Right atrium auricular region (tissue), 2 donors: ENCODE data around the gene MGLL. TPM values are rescaled to one million over a fixed set of nuclear protein-coding genes. Genes with fewer than 3 reads are reported as not detected.

Experiments
- DNase-seq: peaks from one replicate; pipeline ENCODE4 v3.0.0-alpha.2; 2019; ENCODE audit warnings: low spot score
- H3K27ac ChIP-seq, 2 donors: fragments of 200-600 bp; sonication (generic); 1 replicate in 1 of 2; 2 replicates in 1 of 2; pipeline ENCODE4 v1.5.1; 2016 to 2019
- H3K27me3 ChIP-seq, 2 donors: fragments of 200-600 bp; sonication (generic); one replicate each; pipeline versions ENCODE4 v1.5.1 to v1.6.0; 2017 to 2019
- H3K36me3 ChIP-seq: fragments of 200-600 bp; sonication (generic); one replicate; pipeline ENCODE4 v1.5.1; 2016
- H3K4me1 ChIP-seq, 2 donors: fragments of 200-600 bp; sonication (generic); one replicate each; pipeline versions ENCODE4 v1.5.1 to v1.6.0; 2017 to 2019
- H3K4me3 ChIP-seq, 2 donors: fragments of 200-600 bp; sonication (generic); 1 replicate in 1 of 2; 2 replicates in 1 of 2; pipeline ENCODE4 v1.5.1; 2017 to 2019; ENCODE audit warnings: mild to moderate bottlenecking in 1 of 2, moderate library complexity in 1 of 2
- H3K9me3 ChIP-seq, 2 donors: fragments of 200-600 bp; sonication (generic); one replicate each; pipeline ENCODE4 v1.5.1; 2019
- total RNA-seq, 2 donors: library from RNA; depleted of rRNA; stranded (reverse); fragments of >200 nt; gene quantifications; one replicate each; pipeline ENCODE4 v1.1.0, GENCODE V29; 2016
- TF ChIP-seq, protein P1 (sequence below), 2 donors: fragments of 200-600 bp; sonication (generic); IDR thresholded peaks; one replicate each; pipeline ENCODE4 v1.5.1; 2019; ENCODE audit warnings: antibody characterized with exemption in 2 of 2

MGLL gene
- total RNA-seq, 2 donors from 2014 or later = 36.3 to 46.4 TPM

DNA sequence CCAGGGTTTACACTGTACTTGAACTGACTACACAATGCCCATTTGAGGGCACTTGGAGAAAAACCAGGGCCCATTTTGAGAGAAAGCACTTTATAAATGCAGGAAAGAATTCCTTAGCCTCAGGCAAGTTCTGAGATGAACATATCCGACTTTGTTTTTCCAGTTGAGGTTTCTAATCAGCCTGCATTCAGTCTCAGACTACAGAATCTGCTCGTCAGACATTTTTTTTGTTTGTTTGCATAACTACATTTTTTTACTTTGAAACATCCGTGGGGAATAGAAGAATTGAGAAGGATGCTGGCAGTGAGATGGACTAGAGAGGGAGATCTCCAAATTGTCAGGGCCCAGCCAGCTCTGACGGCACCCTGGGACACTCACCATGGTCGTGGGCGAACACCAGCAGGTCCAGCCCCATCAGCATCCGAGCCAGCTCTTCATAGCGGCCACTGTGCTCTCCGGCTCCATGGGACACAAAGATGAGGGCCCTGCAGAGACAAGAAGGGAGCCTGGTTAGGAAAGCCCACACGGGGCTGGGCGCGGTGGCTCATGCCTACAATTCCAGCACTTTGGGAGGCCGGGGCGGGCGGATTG, 40.8 kb downstream of the MGLL start:
- Histone ChIP-seq H3K4me3 (no peak overlapping the region), H3K27me3 (no peaks in the 10 kb centered on the region), H3K9me3 (no peaks in the 10 kb centered on the region), H3K27ac (peak overlapping the region; percentile 20 to 63), H3K4me1 (peaks cover 0 to 55% of the 10 kb centered on the region in 2 donors), H3K36me3 (no peaks in the 10 kb centered on the region)
- DNase-seq = peak; percentile 77
- TF ChIP-seq, protein P1, sequence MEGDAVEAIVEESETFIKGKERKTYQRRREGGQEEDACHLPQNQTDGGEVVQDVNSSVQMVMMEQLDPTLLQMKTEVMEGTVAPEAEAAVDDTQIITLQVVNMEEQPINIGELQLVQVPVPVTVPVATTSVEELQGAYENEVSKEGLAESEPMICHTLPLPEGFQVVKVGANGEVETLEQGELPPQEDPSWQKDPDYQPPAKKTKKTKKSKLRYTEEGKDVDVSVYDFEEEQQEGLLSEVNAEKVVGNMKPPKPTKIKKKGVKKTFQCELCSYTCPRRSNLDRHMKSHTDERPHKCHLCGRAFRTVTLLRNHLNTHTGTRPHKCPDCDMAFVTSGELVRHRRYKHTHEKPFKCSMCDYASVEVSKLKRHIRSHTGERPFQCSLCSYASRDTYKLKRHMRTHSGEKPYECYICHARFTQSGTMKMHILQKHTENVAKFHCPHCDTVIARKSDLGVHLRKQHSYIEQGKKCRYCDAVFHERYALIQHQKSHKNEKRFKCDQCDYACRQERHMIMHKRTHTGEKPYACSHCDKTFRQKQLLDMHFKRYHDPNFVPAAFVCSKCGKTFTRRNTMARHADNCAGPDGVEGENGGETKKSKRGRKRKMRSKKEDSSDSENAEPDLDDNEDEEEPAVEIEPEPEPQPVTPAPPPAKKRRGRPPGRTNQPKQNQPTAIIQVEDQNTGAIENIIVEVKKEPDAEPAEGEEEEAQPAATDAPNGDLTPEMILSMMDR (IDR thresholded peaks at IDR 0.05) = no peak

DNA sequence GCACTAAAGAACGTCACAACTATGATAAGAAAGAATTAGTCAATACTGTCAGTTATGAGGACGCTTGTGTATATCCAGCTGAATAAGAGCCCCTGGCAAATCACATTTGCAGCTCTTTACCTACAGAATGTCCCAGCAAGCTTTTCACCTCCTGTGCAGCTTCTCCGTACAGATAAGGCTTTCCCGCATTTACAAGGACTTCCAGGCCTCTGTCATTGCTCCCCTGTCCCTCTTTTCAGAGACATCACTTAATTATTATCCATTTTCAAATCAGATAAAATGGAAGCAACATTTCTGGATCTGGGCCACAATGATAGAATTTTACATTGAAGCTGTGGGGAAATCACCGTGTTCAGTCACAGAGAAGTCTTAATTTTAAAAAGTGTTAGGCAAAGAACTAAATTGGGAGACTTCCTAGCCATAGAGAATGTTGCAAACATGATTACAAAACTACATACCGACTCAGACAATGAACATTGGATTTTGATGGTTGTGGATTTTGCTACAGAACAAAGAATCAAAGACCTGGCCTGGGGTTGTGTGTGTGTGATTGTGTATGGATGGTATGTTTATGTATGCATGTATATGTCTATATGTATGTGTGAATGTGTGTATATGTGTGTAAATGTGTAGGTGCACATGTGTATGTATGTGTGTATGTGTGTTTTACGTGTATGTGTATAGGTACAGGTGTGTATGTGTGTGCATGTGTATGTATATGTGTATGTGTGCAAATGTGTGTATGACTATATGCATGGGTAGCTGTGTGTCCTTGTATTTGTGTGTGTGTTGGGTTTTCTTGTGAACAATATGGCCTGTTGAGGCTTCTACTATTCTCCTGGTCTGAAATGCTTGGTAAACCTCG, 41.5 kb downstream of the MGLL start:
- Histone ChIP-seq H3K4me3 (no peak overlapping the region), H3K36me3 (no peaks in the 10 kb centered on the region), H3K9me3 (no peaks in the 10 kb centered on the region), H3K27me3 (no peaks in the 10 kb centered on the region), H3K27ac (peak overlapping the region in 1 of 2 donors; percentile 63), H3K4me1 (peaks cover 0 to 55% of the 10 kb centered on the region in 2 donors)
- TF ChIP-seq, protein P1 (IDR thresholded peaks at IDR 0.05) = no peak
- DNase-seq = no peak

DNA sequence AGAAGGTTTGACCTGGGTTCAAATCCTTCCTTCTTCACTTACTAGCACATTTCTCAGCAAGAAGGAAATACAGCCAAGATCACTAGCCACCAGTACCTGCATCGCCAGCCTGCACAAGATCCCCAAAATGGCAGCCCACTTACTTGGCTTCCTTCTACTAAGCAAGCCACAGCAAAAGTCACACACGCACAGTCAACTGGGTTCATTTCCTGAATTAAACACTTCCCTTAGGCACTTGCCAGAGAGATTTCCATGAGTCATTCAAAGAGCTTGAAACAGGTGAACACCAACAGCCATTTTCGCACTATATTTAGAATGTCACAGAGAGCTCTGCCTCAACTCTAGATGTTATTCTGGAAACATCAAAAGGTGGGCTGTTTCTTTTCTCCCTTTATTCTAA, 42.6 kb downstream of the MGLL start:
- TF ChIP-seq, protein P1 (IDR thresholded peaks at IDR 0.05) = no peak
- no peak overlapping the region for H3K4me3 ChIP-seq
- peak overlapping the region in 1 of 2 donors; percentile 55 for H3K27ac ChIP-seq
- H3K9me3 ChIP-seq = no peaks in the 10 kb centered on the region
- H3K4me1 ChIP-seq = peaks cover 0 to 55% of the 10 kb centered on the region in 2 donors
- H3K27me3 ChIP-seq = no peaks in the 10 kb centered on the region
- DNase-seq = no peak
- H3K36me3 ChIP-seq = no peaks in the 10 kb centered on the region

DNA sequence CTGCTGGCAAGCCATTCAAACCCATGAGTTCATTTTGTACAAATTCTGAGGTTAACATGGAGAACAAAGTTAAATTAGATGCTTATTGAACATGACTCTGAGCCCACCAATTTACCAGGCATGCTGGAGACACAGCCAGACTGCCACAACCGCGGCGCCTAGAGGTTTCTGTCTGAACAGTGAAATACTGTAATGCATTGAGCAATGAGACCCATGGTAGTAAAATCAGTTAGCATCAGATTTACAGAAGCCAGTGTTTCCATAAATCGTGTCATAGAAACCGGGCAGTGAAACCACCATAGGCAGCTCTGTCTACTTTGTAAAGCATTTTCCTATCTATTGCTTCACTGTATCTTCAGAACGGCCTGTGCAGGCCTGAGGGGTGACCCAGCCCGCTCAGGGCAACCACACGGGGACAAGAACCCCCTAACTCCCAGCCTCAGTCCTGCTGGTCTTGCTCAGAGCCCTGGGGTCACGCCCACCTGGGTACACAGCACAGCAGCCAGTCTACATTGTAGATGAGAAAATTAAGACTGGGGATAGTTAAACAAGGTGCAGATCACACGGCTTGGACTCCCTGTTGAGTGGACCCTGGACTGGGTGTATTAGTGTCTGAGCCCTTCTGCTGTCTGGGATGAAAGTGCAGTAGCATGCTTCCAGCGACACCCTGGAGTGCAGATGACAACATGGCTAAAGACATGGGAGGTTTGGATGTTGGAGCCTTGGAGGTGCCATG, 44.2 kb downstream of the MGLL start:
- no peak for DNase-seq
- Histone ChIP-seq H3K36me3 (no peaks in the 10 kb centered on the region), H3K27ac (no peak overlapping the region), H3K4me1 (peaks cover 0 to 66% of the 10 kb centered on the region in 2 donors), H3K27me3 (no peaks in the 10 kb centered on the region), H3K9me3 (no peaks in the 10 kb centered on the region), H3K4me3 (no peak overlapping the region)
- TF ChIP-seq, protein P1 (IDR thresholded peaks at IDR 0.05) = no peak

DNA sequence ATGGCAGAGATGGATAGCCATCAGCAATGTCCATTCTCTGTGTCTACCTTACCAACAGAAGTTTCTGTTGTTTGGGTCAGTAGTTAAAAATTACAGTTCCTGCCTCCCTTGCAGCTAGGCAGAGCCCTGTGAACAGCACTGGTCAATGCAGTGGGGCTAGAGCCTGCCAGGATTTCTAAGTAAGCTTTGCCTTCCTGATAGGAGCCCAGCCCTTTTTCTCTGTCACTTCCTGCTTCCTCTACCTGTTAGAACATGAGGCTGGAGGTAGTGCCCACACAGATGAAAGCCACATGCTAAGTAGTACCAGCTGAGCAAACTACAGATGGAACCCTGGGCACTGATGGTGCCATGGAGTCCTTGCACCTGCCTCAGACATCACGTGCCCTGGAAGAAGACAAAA, 45.0 kb downstream of the MGLL start:
- H3K27ac ChIP-seq = no peak overlapping the region
- no peak overlapping the region for H3K4me3 ChIP-seq
- TF ChIP-seq, protein P1 (IDR thresholded peaks at IDR 0.05) = no peak
- no peaks in the 10 kb centered on the region for H3K36me3 ChIP-seq
- H3K4me1 ChIP-seq = peaks cover 0 to 66% of the 10 kb centered on the region in 2 donors
- no peak for DNase-seq
- H3K27me3 ChIP-seq = no peaks in the 10 kb centered on the region
- no peaks in the 10 kb centered on the region for H3K9me3 ChIP-seq
